HG02798 (cell line): ENCODE results near the gene PDXDC1.
"Not testable (repeated sequence)": the region's sequence is repeated elsewhere in the genome, so short reads cannot be mapped to it uniquely, and the experiment has no call there.

Source experiments
- ATAC-seq: cut with Tn5 transposase; IDR thresholded peaks from one replicate; pipeline ENCODE4 v1.9.1; 2021; ENCODE audit warnings: mild to moderate bottlenecking; ENCODE audit not compliant: unreplicated experiment, poor library complexity

The PDXDC1 gene

DNA sequence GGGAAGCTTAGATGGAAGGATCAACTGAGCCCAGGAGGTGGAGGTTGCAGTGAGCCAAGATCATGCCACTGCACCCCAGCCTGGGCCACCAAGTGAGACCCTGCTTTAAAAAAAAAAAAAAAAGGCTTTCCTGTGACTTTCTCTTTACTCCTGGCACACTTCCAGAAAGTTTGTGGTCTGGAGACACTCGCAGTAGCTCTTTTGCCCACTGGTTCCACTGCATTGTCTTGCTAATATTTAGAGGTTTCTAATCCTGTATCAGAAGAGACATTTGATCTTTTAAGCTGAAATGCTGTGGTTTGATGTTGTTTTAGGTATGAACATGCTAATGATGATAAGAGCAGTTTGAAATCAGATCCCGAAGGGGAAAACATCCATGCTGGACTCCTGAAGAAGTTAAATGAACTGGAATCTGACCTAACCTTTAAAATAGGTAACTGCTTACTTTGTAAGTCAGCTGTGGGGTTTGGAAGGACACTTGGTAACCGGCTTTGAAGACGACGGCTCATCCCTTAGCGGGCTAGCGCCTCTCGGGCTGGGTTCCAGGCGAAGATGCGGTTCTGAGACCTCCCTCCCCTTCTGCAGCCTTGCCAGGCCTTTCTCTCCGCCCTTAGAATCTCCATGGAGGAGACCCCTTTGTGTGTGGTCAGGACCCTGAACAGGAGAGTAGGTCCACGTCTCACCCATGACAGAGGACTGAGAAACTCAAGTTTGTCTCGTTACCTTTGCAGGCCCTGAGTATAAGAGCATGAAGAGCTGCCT, 57.9 kb downstream of the PDXDC1 start:
- no peak for ATAC-seq

DNA sequence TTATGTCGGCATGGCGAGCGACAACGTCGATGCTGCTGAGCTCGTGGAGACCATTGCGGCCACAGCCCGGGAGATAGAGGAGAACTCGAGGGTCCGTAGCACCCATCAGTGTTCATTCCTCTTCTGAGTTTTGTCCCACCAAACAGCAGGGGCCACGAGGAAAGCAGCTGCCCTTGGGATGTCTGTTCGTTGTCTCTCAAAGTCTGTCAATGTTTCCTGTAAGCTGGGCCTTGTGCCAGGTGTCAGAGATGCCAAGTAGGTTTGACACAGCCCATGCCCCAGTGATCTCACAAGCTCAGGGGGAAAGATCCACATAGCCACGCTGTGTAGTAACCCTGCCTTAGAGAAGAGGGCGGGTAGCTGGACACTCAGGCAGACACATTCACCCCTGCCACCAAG, 58.5 kb downstream of the PDXDC1 start:
- ATAC-seq = no peak

DNA sequence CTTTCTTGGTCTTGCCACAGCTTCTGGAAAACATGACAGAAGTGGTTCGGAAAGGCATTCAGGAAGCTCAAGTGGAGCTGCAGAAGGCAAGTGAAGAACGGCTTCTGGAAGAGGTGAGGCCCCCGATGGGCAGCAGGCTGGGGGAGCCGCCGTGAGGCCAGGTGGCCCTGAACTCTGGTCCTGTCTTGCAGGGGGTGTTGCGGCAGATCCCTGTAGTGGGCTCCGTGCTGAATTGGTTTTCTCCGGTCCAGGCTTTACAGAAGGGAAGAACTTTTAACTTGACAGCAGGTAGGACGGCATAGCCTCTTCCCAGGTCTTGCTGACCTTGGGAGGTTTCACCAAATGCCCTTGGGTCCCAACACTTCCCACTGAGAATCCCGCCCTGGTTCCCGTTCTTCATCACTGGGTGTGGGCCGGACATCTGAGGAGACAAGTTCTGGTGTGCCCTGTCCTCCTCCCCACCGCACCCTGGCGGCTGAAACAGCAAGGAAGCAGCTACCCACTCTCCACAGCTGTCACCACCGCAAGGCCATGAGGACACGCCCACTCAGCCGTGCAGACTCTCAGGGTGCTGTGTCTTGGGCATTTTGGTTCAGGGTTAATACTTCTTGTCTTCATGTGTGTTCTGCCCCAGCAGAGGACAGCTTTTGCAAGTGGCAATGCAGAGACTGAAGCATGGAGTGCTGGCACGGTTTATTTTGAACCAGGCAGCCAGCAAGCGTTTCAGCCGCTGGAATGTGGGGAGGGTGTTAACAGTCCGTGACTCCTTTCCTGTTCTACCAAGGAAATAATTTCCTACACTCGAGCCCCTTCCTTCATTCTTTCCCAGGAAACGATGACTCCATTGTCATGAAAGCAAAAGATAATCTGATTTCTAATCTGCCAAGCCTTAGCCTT, 59.7 kb downstream of the PDXDC1 start:
- no peak for ATAC-seq

DNA sequence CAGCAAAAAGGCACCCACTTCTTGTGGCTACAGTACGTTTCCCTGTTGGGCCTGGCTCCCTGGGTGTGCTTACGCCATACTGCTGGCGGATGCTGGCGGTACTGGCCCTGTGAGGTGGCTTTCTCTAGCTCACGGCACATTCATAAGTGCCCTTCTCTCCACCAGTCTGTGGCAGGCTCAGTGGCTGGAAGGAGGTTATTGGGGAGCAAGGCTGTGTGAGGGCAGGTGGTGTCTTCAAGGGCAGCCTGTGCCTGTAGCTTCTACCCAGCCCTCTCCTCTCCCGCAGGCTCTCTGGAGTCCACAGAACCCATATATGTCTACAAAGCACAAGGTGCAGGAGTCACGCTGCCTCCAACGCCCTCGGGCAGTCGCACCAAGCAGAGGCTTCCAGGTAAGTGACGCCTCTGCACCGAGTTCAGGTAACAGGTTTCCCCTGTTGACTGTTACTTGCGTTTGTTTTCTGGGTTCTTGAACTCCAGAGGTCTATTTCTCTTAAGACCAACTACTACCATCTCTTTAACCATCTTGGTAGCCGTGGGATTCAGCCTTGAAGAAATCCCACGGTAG, 60.4 kb downstream of the PDXDC1 start:
- no peak for ATAC-seq

DNA sequence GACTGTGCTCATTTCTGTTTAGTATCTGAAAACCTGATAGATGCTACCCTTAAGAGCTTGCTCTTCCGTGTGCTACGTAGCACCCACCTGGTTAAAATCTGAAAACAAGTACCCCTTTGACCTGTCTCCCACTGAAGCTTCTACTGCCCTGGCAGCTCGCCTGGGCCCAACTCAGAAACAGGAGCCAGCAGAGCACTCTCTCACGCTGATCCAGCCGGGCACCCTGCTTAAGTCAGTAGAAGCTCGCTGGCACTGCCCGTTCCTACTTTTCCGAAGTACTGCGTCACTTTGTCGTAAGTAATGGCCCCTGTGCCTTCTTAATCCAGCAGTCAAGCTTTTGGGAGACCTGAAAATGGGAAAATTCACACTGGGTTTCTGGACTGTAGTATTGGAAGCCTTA, 62.2 kb downstream of the PDXDC1 start:
- ATAC-seq = no peak

DNA sequence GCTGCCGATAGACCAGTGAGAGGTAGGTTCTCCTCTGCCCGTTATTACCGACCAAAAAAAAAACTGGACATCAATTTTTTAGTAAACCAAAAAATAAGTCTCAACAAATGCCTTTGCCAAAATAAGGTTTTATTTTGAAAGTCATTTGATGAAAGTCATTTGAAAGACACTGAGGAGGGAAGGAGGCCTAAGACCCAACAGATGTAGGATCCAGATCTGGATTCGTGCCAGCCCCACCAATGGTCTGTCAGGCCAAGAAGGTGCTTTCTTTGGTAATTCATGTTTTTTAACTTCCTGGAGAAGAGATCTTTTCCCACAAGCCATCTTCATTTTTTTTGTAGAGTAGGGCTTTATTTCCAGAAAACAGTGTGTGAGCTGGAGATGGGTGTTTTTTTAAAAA, 62.9 kb downstream of the PDXDC1 start:
- ATAC-seq = no peak

- ATAC-seq = no peak
Observed at GRCh38 chr16:15038689-15039088, 63.9 kb downstream of the PDXDC1 start.

- ATAC-seq = no peak
Observed at GRCh38 chr16:15041271-15042004, 66.6 kb downstream of the PDXDC1 start.

DNA sequence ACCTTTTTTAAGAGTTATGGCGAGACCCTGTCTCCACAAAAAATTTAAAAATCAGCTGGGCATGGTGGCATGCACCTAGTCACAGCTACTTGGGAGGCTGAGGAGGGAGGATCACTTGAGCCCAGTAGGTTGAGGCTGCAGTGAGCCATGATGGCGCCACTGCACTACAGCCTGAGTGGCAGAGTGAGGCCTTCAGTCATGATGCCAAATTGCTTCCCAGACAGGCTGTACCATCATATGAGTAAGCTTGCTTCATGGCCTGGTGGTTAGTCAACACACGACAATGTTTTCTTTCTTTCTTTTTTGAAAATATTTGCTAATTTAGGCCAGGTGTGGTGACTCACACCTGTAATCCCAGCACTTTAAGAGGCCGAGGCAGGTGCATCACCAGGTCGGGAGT, 68.5 kb downstream of the PDXDC1 start:
- no peak for ATAC-seq

GRCh38 chr16:15044286-15044685, 69.5 kb downstream of the PDXDC1 start:
- no peak for ATAC-seq

GRCh38 chr16:15045270-15045669, 70.4 kb downstream of the PDXDC1 start:
- not testable (repeated sequence) for ATAC-seq

DNA sequence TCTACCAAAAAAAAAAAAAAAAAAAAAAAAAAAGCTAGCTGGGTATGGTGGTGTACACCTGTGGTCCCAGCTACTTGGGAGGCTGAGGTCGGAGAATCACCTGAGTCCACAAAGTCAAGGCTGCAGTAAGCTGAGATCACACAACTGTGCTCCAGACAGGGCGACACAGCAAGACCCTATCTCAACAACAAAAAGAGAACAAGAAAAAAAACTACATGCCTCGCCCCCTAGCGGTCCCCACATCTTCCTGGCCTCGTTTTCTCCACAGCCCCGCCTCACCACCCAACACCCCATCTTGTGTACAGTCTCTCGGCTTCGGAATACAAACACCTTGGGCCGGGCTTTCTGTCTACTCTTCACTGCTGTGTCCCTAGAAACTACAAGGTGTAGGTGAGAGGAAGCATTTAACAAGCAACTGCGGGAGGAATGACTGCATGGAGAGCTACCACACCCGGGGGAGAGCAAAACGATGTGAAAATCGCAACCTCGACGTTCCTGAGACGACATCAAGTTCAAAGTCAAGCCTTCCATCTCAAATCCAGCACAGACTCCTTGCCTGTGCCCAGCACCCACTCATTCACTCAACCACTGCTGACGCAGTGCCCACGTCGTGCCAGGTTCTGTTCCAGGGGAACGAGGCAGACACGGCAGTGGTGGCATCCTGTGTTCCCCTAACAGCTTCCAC, 72.0 kb downstream of the PDXDC1 start:
- ATAC-seq = no peak

- no peak for ATAC-seq
Observed at GRCh38 chr16:15049581-15050180, 74.9 kb downstream of the PDXDC1 start.

GRCh38 chr16:15050440-15050839, 75.6 kb downstream of the PDXDC1 start:
- ATAC-seq = not testable (repeated sequence)

- ATAC-seq = no peak
Observed at GRCh38 chr16:15051387-15051951, 76.6 kb downstream of the PDXDC1 start.

- no peak for ATAC-seq
Observed at GRCh38 chr16:15052747-15053476, 78.1 kb downstream of the PDXDC1 start.

- no peak for ATAC-seq
Observed at GRCh38 chr16:15053904-15054303, 79.1 kb downstream of the PDXDC1 start.

- no peak for ATAC-seq
Observed at GRCh38 chr16:15054357-15055140, 79.7 kb downstream of the PDXDC1 start.
